Ascending aorta (tissue), 2 donors: ENCODE data around the gene SLC16A4. TPM values are rescaled to one million over a fixed set of nuclear protein-coding genes. Genes with fewer than 3 reads are reported as not detected.

Experiments
- DNase-seq, 2 donors: peaks; one replicate each; pipeline ENCODE4 v3.0.0-alpha.2; 2019; ENCODE audit warnings: low spot score in 2 of 2
- H3K27ac ChIP-seq, 2 donors: fragments of 200-600 bp; sonication (generic); one replicate each; pipeline ENCODE4 v1.5.1; 2016 to 2017; ENCODE audit warnings: mild to moderate bottlenecking in 1 of 2
- H3K27me3 ChIP-seq: fragments of 200-600 bp; sonication (generic); one replicate; pipeline ENCODE4 v1.5.1; 2017
- H3K36me3 ChIP-seq, 2 donors: fragments of 200-600 bp; sonication (generic); one replicate each; pipeline ENCODE4 v1.5.1; 2016
- H3K4me1 ChIP-seq, 2 donors: fragments of 200-600 bp; sonication (generic); one replicate each; pipeline ENCODE4 v1.5.1; 2016 to 2017; ENCODE audit warnings: mild to moderate bottlenecking in 1 of 2
- H3K4me3 ChIP-seq, 2 donors: fragments of 200-600 bp; sonication (generic); one replicate each; pipeline ENCODE4 v1.5.1; 2016 to 2017; ENCODE audit warnings: mild to moderate bottlenecking in 1 of 2
- H3K9me3 ChIP-seq, 2 donors: fragments of 200-600 bp; sonication (generic); one replicate each; pipeline ENCODE4 v1.5.1; 2016
- CTCF ChIP-seq, 3 experiments: fragments of 200-600 bp in 2 of 3; fragments of 450-650 bp in 1 of 3; sonication (generic) in 2 of 3; IDR thresholded peaks; one replicate each; pipeline ENCODE4 v1.5.1; 2016 to 2019; ENCODE audit warnings: antibody characterized with exemption in 3 of 3, mild to moderate bottlenecking in 1 of 3, moderate library complexity in 1 of 3
- intact Hi-C: fragments of 100-400 bp; cut with DNase I; formaldehyde crosslinking; loops from one replicate; pipeline ENCODE4 v1.15.1; 2023
- total RNA-seq: library from RNA; depleted of rRNA; stranded (reverse); fragments of >200 nt; gene quantifications from one replicate; pipeline ENCODE4 v1.1.0, GENCODE V29; 2016

SLC16A4 gene
- total RNA-seq, 1 donor from 2014 or later = 5.6 TPM

GRCh38 chr1:110433803-110434202 is 43.0 kb upstream of the SLC16A4 start:
- intact Hi-C loops = no loop called here
- Histone ChIP-seq H3K27me3 (no peaks in the 10 kb centered on the region), H3K36me3 (no peaks in the 10 kb centered on the region), H3K9me3 (no peaks in the 10 kb centered on the region), H3K4me1 (no peaks in the 10 kb centered on the region), H3K4me3 (no peak overlapping the region), H3K27ac (no peak overlapping the region)
- TF ChIP-seq CTCF (IDR thresholded peaks at IDR 0.05) = no peak
- DNase-seq = no peak

GRCh38 chr1:110433213-110433612 is 42.4 kb upstream of the SLC16A4 start:
- H3K27ac ChIP-seq = no peak overlapping the region
- DNase-seq = no peak
- H3K4me3 ChIP-seq = no peak overlapping the region

GRCh38 chr1:110430901-110431300 is 40.1 kb upstream of the SLC16A4 start:
- no peak for TF ChIP-seq CTCF (IDR thresholded peaks at IDR 0.05)
- Histone ChIP-seq H3K27ac (no peak overlapping the region), H3K4me3 (no peak overlapping the region), H3K36me3 (no peaks in the 10 kb centered on the region), H3K27me3 (no peaks in the 10 kb centered on the region), H3K4me1 (no peaks in the 10 kb centered on the region), H3K9me3 (no peaks in the 10 kb centered on the region)
- no peak for DNase-seq
- intact Hi-C loops = no loop called here

More at GRCh38 chr1:110433213-110433612, 42.4 kb upstream of the SLC16A4 start:
- H3K9me3 ChIP-seq = no peaks in the 10 kb centered on the region
- no peaks in the 10 kb centered on the region for H3K36me3 ChIP-seq
- no peaks in the 10 kb centered on the region for H3K27me3 ChIP-seq
- intact Hi-C loops = no loop called here
- H3K4me1 ChIP-seq = no peaks in the 10 kb centered on the region
- TF ChIP-seq CTCF (IDR thresholded peaks at IDR 0.05) = no peak

- no peak overlapping the region for H3K4me3 ChIP-seq
- H3K27ac ChIP-seq = no peak overlapping the region
- H3K4me1 ChIP-seq = no peaks in the 10 kb centered on the region
- no peaks in the 10 kb centered on the region for H3K9me3 ChIP-seq
- no peaks in the 10 kb centered on the region for H3K27me3 ChIP-seq
- intact Hi-C loops = no loop called here
- DNase-seq = no peak
- TF ChIP-seq CTCF (IDR thresholded peaks at IDR 0.05) = no peak
- H3K36me3 ChIP-seq = no peaks in the 10 kb centered on the region
These were observed 39.5 kb upstream of the SLC16A4 start for GRCh38 chr1:110430366-110430765.

- intact Hi-C loops = no loop called here
- no peak for DNase-seq
These were observed 38.1 kb upstream of the SLC16A4 start for GRCh38 chr1:110428946-110429345.

More at GRCh38 chr1:110428946-110429345, 38.1 kb upstream of the SLC16A4 start:
- Histone ChIP-seq H3K4me3 (no peak overlapping the region), H3K9me3 (no peaks in the 10 kb centered on the region), H3K4me1 (no peaks in the 10 kb centered on the region), H3K27ac (no peak overlapping the region), H3K36me3 (no peaks in the 10 kb centered on the region), H3K27me3 (no peaks in the 10 kb centered on the region)
- TF ChIP-seq CTCF (IDR thresholded peaks at IDR 0.05) = no peak
